T-helper 1 cell treated with Interleukin-12 subunit alpha and Interleukin-12 subunit beta and Interleukin-4 antibody, amounts not matched to agents 30 μg/mL and 1 μg/mL, for 36 hours (primary cell): ENCODE results near the gene MAD1L1.

Experiments used
- H3K27ac Mint-ChIP-seq: one replicate; pipeline ENCODE4 v1.8.0; 2021; ENCODE audit warnings: mild to moderate bottlenecking, mixed read lengths
- H3K27me3 Mint-ChIP-seq: one replicate; pipeline ENCODE4 v1.8.0; 2021; ENCODE audit warnings: low read depth, mixed read lengths
- H3K36me3 Mint-ChIP-seq: one replicate; pipeline ENCODE4 v1.8.0; 2021; ENCODE audit warnings: low read depth, mixed read lengths
- H3K4me1 Mint-ChIP-seq: one replicate; pipeline ENCODE4 v1.8.0; 2021; ENCODE audit warnings: low read depth, mixed read lengths
- H3K4me3 Mint-ChIP-seq: one replicate; pipeline ENCODE4 v1.8.0; 2021; ENCODE audit warnings: mild to moderate bottlenecking, moderate library complexity, mixed read lengths
- H3K9me3 Mint-ChIP-seq: one replicate; pipeline ENCODE4 v1.8.0; 2021; ENCODE audit warnings: mixed read lengths

The MAD1L1 gene

DNA sequence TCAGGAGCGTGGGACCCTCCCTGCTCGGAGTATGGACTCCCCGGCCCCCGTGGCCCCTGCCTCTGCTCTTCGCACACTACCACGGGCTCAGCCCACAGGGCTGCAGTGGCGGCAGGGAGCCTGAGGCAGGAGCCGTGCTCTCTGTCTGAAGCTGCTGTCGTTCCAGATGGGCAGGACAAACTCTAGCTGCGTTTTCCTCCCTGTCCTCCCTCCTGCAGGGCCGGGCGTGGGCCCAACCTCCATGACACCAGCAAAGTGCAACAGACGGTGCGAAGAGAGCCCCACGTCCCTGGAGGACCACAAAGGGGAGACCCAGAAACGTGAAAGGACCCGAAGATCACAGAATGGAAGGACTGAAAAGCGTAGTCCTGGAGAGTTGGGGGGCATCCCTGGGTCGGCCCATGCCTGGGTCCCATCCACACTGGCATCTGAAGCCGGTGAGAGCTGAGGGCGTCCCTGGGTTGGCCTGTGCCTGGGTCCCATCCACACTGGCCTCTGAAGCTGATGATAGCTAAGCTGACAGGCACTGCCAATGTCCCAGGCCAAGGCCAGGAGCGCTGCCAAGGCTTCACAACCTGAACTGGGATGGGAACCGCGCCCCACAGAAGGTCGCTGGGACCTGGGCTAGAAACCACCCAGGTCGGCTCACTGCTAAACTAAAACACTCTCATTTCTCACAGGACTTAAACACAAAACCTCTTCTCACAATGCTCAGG lies 267.0 kb downstream of the MAD1L1 start:
- no peaks in the 10 kb centered on the region for H3K27me3 Mint-ChIP-seq
- H3K27ac Mint-ChIP-seq = no peak overlapping the region
- peaks cover 24% of the 10 kb centered on the region for H3K36me3 Mint-ChIP-seq
- H3K4me1 Mint-ChIP-seq = peaks cover 15% of the 10 kb centered on the region
- H3K4me3 Mint-ChIP-seq = no peak overlapping the region
- H3K9me3 Mint-ChIP-seq = peaks cover 33% of the 10 kb centered on the region

- Mint-ChIP-seq H3K27me3 (no peaks in the 10 kb centered on the region), H3K9me3 (peaks cover 40% of the 10 kb centered on the region), H3K36me3 (peaks cover 25% of the 10 kb centered on the region), H3K4me1 (peaks cover 15% of the 10 kb centered on the region), H3K4me3 (no peak overlapping the region), H3K27ac (no peak overlapping the region)
Measured at GRCh38 chr7:1964913-1965578, 267.7 kb downstream of the MAD1L1 start.

DNA sequence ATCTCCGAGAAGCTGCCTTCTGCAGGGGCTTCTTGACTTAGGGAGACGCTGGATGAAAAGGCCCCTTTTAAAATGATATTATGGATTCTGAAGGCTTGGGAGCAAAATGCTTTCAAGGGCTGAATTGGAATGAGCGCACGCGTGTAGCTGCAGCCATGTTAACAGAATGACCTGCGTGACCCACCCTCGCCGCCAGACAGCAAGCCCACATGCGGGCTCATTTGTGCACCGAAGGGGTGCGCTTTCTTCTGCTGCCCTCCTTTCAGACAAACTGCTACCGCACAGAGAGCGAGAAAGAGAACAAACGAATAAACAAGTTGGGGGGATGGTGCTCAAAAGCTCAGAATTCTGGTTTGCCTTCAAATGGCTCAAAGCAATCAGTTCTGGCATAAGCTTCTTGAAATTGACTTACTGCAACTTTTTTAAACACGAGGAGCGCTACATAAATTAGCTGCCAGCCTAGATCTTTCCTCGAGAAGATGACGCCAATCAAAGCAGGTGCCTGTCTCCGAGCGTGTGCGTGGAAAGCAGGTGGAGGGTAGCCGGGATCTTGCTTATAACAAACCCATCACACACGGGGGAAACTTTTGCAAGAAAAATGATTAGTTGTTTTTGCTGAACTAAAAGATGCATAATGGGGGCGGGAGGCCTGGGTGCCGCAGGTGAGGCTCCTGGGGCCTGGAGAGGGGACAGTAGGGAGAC lies 268.4 kb downstream of the MAD1L1 start:
- Mint-ChIP-seq H3K9me3 (peaks cover 44% of the 10 kb centered on the region), H3K4me1 (peaks cover 9% of the 10 kb centered on the region), H3K27ac (no peak overlapping the region), H3K36me3 (peaks cover 27% of the 10 kb centered on the region), H3K27me3 (no peaks in the 10 kb centered on the region), H3K4me3 (no peak overlapping the region)

GRCh38 chr7:1963575-1963974 lies 269.2 kb downstream of the MAD1L1 start:
- Mint-ChIP-seq H3K9me3 (peaks cover 49% of the 10 kb centered on the region), H3K4me1 (peaks cover 8% of the 10 kb centered on the region), H3K27me3 (peaks cover 1% of the 10 kb centered on the region), H3K27ac (no peak overlapping the region), H3K4me3 (no peak overlapping the region), H3K36me3 (peaks cover 30% of the 10 kb centered on the region)

DNA sequence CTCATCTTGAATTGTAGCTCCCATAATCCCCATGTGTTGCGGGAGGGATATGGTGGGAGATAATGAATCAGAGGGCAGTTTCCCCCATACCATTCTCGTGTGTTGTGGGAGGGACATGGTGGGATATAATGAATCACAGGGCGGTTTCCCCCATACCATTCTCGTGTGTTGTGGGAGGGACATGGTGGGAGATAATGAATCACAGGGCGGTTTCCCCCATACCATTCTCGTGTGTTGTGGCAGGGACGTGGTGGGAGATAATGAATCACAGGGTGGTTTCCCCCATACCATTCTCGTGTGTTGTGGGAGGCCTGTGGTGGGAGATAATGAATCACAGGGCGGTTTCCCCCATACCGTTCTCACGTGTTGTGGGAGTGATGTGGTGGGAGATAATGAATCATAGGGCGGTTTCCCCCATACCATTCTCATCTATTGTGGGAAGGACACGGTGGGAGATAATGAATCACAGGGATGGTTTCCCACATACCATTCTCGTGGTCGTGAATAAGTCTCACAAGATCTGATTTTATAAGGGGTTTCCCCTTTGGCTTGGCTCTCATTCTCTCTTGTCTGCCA lies 271.0 kb downstream of the MAD1L1 start:
- Mint-ChIP-seq H3K4me1 (peaks cover 4% of the 10 kb centered on the region), H3K9me3 (peaks cover 55% of the 10 kb centered on the region), H3K27me3 (peaks cover 5% of the 10 kb centered on the region), H3K36me3 (peaks cover 34% of the 10 kb centered on the region), H3K27ac (peak overlapping the region; percentile 62), H3K4me3 (no peak overlapping the region)

DNA sequence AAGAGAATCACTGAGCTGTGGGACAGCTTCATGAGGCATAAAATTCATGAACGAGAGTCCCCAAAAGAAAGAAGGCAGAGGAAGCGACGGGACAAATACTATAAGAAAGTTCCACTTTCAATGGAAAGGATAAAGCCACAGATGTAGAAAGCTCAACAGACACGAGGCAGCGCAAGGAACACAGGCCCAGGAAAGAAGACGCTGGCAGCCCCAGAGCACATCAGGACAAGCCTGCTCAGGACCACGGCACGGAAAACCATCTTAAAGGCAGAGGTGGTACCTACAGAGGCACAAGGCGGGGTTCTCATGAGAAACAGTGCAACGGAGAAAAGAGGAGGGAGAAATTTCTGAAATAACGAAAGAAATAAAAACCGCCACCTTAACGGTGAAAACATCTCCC lies 273.4 kb downstream of the MAD1L1 start:
- H3K4me1 Mint-ChIP-seq = peaks cover 2% of the 10 kb centered on the region
- peaks cover 5% of the 10 kb centered on the region for H3K27me3 Mint-ChIP-seq
- H3K9me3 Mint-ChIP-seq = peaks cover 52% of the 10 kb centered on the region
- no peak overlapping the region for H3K27ac Mint-ChIP-seq
- no peak overlapping the region for H3K4me3 Mint-ChIP-seq
- peaks cover 29% of the 10 kb centered on the region for H3K36me3 Mint-ChIP-seq

GRCh38 chr7:1957471-1958225 lies 275.1 kb downstream of the MAD1L1 start:
- Mint-ChIP-seq H3K4me3 (no peak overlapping the region), H3K36me3 (peaks cover 27% of the 10 kb centered on the region), H3K4me1 (peaks cover 2% of the 10 kb centered on the region), H3K9me3 (peaks cover 42% of the 10 kb centered on the region), H3K27ac (no peak overlapping the region), H3K27me3 (peaks cover 5% of the 10 kb centered on the region)

- H3K27me3 Mint-ChIP-seq = peaks cover 5% of the 10 kb centered on the region
- peaks cover 33% of the 10 kb centered on the region for H3K9me3 Mint-ChIP-seq
- H3K36me3 Mint-ChIP-seq = peaks cover 22% of the 10 kb centered on the region
- H3K4me3 Mint-ChIP-seq = no peak overlapping the region
- no peak overlapping the region for H3K27ac Mint-ChIP-seq
- H3K4me1 Mint-ChIP-seq = peaks cover 4% of the 10 kb centered on the region
Measured at GRCh38 chr7:1956611-1957470, 275.9 kb downstream of the MAD1L1 start.

GRCh38 chr7:1956141-1956540 lies 276.6 kb downstream of the MAD1L1 start:
- no peak overlapping the region for H3K27ac Mint-ChIP-seq
- H3K9me3 Mint-ChIP-seq = peaks cover 26% of the 10 kb centered on the region
- H3K4me1 Mint-ChIP-seq = peaks cover 9% of the 10 kb centered on the region
- H3K36me3 Mint-ChIP-seq = peaks cover 16% of the 10 kb centered on the region
- H3K4me3 Mint-ChIP-seq = no peak overlapping the region
- H3K27me3 Mint-ChIP-seq = peaks cover 5% of the 10 kb centered on the region

GRCh38 chr7:1954366-1955004 lies 278.3 kb downstream of the MAD1L1 start:
- Mint-ChIP-seq H3K27me3 (peaks cover 5% of the 10 kb centered on the region), H3K27ac (no peak overlapping the region), H3K36me3 (peaks cover 12% of the 10 kb centered on the region), H3K4me3 (no peak overlapping the region), H3K9me3 (peaks cover 12% of the 10 kb centered on the region), H3K4me1 (peaks cover 11% of the 10 kb centered on the region)

DNA sequence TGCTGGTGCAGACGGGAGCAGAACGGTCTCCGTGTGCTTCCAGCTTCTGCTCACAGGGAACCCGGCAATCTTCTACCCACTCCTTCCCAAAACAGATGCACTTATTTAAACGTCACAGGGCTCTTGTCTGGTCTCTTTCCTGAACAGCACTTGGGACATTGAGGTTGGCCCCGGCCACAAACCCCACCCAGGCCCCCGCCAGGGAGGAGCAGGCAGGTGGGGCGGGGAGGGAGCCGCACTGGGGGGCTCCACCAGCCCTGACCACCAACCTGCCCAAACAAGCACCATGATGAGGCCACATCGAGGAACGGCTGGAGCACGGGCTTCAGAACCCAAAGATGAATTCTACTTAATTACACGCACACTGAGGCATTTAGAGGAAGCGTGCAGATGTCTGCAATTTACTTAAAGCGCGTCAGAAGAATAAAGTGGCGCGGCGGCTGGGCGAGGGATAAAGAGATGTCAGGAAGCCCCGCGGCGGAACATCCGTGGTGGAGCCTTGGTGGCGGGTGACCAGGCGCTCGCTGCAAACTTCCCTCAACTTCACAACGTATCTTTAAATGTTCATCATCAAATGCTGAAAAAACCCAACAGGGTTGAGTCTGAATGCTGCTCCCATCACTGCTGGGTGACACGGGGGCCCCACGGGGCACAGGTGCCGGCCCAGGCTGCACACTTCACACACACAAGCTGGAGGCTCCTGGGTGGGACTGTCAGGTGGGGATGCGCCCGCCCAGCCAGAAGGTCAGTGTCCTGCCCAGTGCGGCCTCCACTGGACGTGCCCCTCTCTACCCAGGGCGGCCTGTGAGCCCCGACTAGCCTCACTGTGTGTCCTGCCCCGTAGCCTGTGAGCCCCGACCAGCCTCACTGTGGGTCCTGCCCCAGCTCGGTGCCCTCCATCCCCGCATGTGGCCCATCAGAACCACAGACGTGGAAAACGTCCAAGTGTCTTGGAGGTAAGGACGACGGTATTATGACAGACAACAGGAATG lies 279.2 kb downstream of the MAD1L1 start:
- Mint-ChIP-seq H3K9me3 (peaks cover 5% of the 10 kb centered on the region), H3K36me3 (peaks cover 8% of the 10 kb centered on the region), H3K4me1 (peaks cover 11% of the 10 kb centered on the region), H3K27me3 (peaks cover 2% of the 10 kb centered on the region), H3K27ac (no peak overlapping the region), H3K4me3 (no peak overlapping the region)

GRCh38 chr7:1952781-1953180 lies 280.0 kb downstream of the MAD1L1 start:
- no peaks in the 10 kb centered on the region for H3K9me3 Mint-ChIP-seq
- H3K27me3 Mint-ChIP-seq = no peaks in the 10 kb centered on the region
- no peak overlapping the region for H3K27ac Mint-ChIP-seq
- H3K4me1 Mint-ChIP-seq = peaks cover 11% of the 10 kb centered on the region
- no peak overlapping the region for H3K4me3 Mint-ChIP-seq
- peaks cover 3% of the 10 kb centered on the region for H3K36me3 Mint-ChIP-seq
